ENCODE data around the gene ZNF438. TPM values are rescaled to one million over a fixed set of nuclear protein-coding genes. Genes with fewer than 3 reads are reported as not detected.

ZNF438 gene
- total and polyA plus RNA-seq, 2 of the 8 experiments (the other 6 are each of a cell fraction or from before 2014, with no cell fraction given): 0.95 to 1.7 TPM

- Histone ChIP-seq H2BK12ac (ENCODE audit: low read depth, low read length) (no peak overlapping the region), H3K9me3 (ENCODE audit: insufficient read depth in 2 of 2, low read depth in 1 of 2, low read length in 1 of 2) (no peaks in the 10 kb centered on the region)
- no peak for DNase-seq (ENCODE audit: low read depth in 1 of 2, low spot score in 2 of 2)
Observed at GRCh38 chr10:30863516-30864210, 168.0 kb downstream of the ZNF438 start.

More at GRCh38 chr10:30863516-30864210, 168.0 kb downstream of the ZNF438 start:
- TF ChIP-seq POLR2A (IDR thresholded peaks at IDR 0.05; ENCODE audit: control extremely low read depth in 1 of 2, low read depth in 2 of 2, low read length in 2 of 2) (no peak), FOSL1 (IDR thresholded peaks at IDR 0.05; ENCODE audit: insufficient read depth, low read depth, low read length) (no peak), MAFK (IDR thresholded peaks at IDR 0.05; ENCODE audit: low read depth, low read length) (no peak), SUZ12 (IDR thresholded peaks at IDR 0.05; ENCODE audit: low read length) (no peak), SIN3A (conservative IDR thresholded peaks at IDR 0.05 in 1 of 2, IDR thresholded peaks at IDR 0.05 in 1 of 2; ENCODE audit: low read depth in 1 of 2, low read length in 2 of 2) (no peak), TAF7 (optimal IDR thresholded peaks at IDR 0.05; ENCODE audit: borderline replicate concordance, low read depth, low read length) (no peak), BACH1 (IDR thresholded peaks at IDR 0.05; ENCODE audit: low read length) (no peak), TCF12 (IDR thresholded peaks at IDR 0.05; ENCODE audit: low read depth, low read length) (no peak), EGR1 (IDR thresholded peaks at IDR 0.05; ENCODE audit: borderline replicate concordance, low read depth, low read length) (no peak), POLR2AphosphoS5 (IDR thresholded peaks at IDR 0.05; ENCODE audit: low read depth, low read length) (no peak), BCL11A (IDR thresholded peaks at IDR 0.05; ENCODE audit: low read depth in 2 of 2, low read length in 2 of 2) (no peak), ATF3 (IDR thresholded peaks at IDR 0.05; ENCODE audit: insufficient read depth, low read depth, low read length) (no peak), CHD2 (IDR thresholded peaks at IDR 0.05; ENCODE audit: low read length) (no peak), GTF2F1 (IDR thresholded peaks at IDR 0.05; ENCODE audit: borderline replicate concordance, low read depth, low read length) (no peak)
- Histone ChIP-seq H3K79me1 (ENCODE audit: low read depth, low read length) (no peaks in the 10 kb centered on the region), H2BK120ac (replicated peaks; ENCODE audit: low read depth, low read length) (no peak overlapping the region), H3K4me1 (replicated peaks in 1 of 4; ENCODE audit: control insufficient read depth in 3 of 4, insufficient read depth in 4 of 4, low read length in 3 of 4) (0 out of 7 replicates have a peak, but pooled peaks cover 0 to 3% (median 0%) of the 10 kb centered on the region in 4 experiments), H3K79me2 (ENCODE audit: control insufficient read depth in 1 of 2, insufficient read depth in 2 of 2, low read length in 2 of 2) (no peaks in the 10 kb centered on the region), H2AK5ac (ENCODE audit: low read depth, low read length) (no peak overlapping the region), H3K23ac (ENCODE audit: insufficient read length) (no peak overlapping the region), H4K20me1 (replicated peaks in 1 of 2; ENCODE audit: control insufficient read depth in 1 of 2, insufficient read depth in 2 of 2, low read length in 2 of 2) (no peaks in the 10 kb centered on the region), H3K9ac (replicated peaks in 1 of 4; ENCODE audit: extremely low read depth in 1 of 4, low read depth in 3 of 4, low read length in 3 of 4) (no peak overlapping the region), H4K5ac (ENCODE audit: insufficient read length, low read depth, low read length) (no peak overlapping the region), H3K4me2 (ENCODE audit: insufficient read depth in 1 of 2, low read depth in 2 of 2, low read length in 2 of 2) (no peak overlapping the region), H2BK15ac (ENCODE audit: low read length) (no peak overlapping the region), H3K4me3 (ENCODE audit: extremely low read depth in 1 of 4, insufficient read depth in 2 of 4, low read depth in 3 of 4, low read length in 4 of 4) (no peak overlapping the region), H3K27ac (ENCODE audit: low read depth, low read length) (no peak overlapping the region), H4K91ac (replicated peaks; ENCODE audit: insufficient read length, low read length) (no peak overlapping the region), H2BK5ac (ENCODE audit: low read depth, low read length) (no peak overlapping the region), H3K36me3 (ENCODE audit: control insufficient read depth in 2 of 4, insufficient read depth in 4 of 4, low read length in 3 of 4) (no peaks in the 10 kb centered on the region; a peak in 1 of 8 replicates), H3K56ac (replicated peaks; ENCODE audit: insufficient read length, low read depth, low read length) (no peak overlapping the region), H3K14ac (ENCODE audit: insufficient read length) (no peak overlapping the region), H2BK20ac (ENCODE audit: low read length) (no peak overlapping the region), H3K27me3 (replicated peaks in 1 of 4; ENCODE audit: control insufficient read depth in 3 of 4, extremely low read depth in 1 of 4, insufficient read depth in 3 of 4, low read length in 3 of 4) (no peaks in the 10 kb centered on the region), H3K23me2 (ENCODE audit: low read depth, low read length) (no peaks in the 10 kb centered on the region), H2AFZ (ENCODE audit: low read length) (no peak overlapping the region), H3K4ac (replicated peaks; ENCODE audit: insufficient read length, low read depth, low read length) (no peak overlapping the region), H4K8ac (ENCODE audit: extremely low read depth, insufficient read depth, low read length) (no peak overlapping the region; the same call in 1 of the 2 replicates), H3K18ac (ENCODE audit: extremely low read depth, low read length) (no peak overlapping the region)
- ChIA-PET POLR2A (ENCODE audit: partially characterized antibody) (no interaction called here), CTCF (ENCODE audit: partially characterized antibody) (no interaction called here)
- 87% methylated on average over 9 of the region's 9 CpGs; no CpG with 5 or more reads in 1 of the 2 experiments for WGBS, 2 experiments (ENCODE audit: extremely low coverage in 1 of 2, insufficient coverage in 1 of 2, insufficient read length in 1 of 2, insufficient replicate concordance in 2 of 2, low coverage in 1 of 2, low lambda C conversion rate in 2 of 2, missing lambda C conversion rate in 1 of 2)
- FAIRE-seq: no peak
